HTR-8/SVneo (cell line): ENCODE measurements around the gene CLBA1.

Source experiments
- DNase-seq: peaks from one replicate; pipeline ENCODE4 v3.0.0; 2011; ENCODE audit warnings: low spot score, mixed read lengths; ENCODE audit not compliant: insufficient read length
- FAIRE-seq: peaks from 2 replicates; lab custom pipeline; 2011; peaks lifted over from hg19 to GRCh38; lab: Jason Lieb, UNC

Gene CLBA1

GRCh38 chr14:104996483-104996882 lies 10.9 kb downstream of the CLBA1 start:
- DNase-seq (no peak), FAIRE-seq (no peak)

DNA sequence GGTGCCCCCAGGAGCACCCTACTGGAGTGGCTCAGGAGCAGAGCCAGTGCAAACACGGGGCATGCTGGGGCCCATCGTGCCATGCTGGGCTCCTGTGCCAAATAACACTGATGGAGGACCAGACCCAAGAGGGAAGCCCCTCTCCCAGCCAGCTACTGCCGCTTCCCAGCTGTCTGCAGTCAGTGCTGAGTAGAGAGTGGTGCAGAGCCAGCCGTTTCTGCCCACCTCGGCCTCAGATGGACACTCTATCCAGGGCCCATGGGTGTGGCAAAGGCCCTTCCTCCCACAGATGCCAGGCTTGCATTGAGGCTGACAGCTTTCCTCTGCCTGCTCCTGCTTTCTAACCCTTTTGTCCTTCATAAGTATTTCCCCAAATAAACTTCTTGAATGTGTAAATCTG lies 13.2 kb downstream of the CLBA1 start:
- DNase-seq = no peak
- FAIRE-seq = no peak

DNA sequence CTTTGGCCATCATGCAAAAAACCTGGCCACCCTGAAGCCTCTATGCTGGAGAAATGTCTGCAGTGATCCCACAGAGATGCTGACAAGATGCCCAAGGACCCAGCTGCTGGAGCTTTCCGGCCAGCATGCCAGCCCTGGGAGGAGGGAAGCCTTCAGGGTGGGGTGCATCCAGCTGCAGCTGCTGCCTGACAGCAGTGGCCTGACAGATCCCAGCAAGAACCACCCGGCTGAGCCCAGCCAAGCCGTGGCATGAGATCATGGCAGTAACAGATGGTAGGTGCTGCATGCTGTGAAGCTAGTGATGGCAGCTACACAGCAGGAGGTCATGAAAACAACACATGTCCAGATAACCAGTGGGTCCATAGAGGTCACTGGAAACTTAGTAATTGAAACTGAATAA lies 13.8 kb downstream of the CLBA1 start:
- FAIRE-seq (no peak), DNase-seq (no peak)

DNA sequence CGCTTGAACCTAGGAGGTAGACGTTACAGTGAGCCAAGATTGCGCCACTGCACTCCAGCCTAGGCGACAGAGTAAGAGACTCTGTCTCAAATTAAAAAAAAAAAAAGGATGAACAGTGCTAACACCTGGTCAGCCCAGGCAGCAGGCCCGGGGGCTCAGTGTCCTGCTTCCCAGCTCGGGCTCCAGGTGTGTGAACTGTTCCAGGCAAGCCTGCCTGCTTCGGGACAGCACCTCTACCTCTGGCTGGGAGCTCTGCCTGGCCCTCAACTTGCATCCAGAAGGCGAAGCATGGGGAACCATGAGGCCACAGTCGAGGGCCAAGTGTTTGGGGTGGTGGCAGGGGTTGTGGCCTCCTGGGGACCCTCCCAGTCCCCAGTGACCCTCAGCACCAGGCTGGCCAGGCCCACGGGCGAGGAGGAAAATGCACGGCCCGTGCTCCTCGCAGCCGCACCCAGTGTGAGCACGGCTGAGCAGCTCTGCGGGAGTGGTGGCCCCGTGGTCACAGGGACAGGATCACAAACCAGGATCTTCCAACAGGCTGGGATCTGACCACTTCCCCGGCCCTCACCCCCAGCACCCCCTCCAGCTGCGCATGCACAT lies 19.8 kb downstream of the CLBA1 start:
- no peak for DNase-seq
- no peak for FAIRE-seq

- DNase-seq (no peak), FAIRE-seq (no peak)
Measured at GRCh38 chr14:105005929-105006830, 20.6 kb downstream of the CLBA1 start.

GRCh38 chr14:105006831-105007592 lies 21.4 kb downstream of the CLBA1 start:
- FAIRE-seq (no peak), DNase-seq (no peak)

- no peak for FAIRE-seq
Measured at GRCh38 chr14:105007593-105008264, 22.1 kb downstream of the CLBA1 start.

GRCh38 chr14:105010106-105010505 lies 24.5 kb downstream of the CLBA1 start:
- DNase-seq = no peak
- no peak for FAIRE-seq

More at GRCh38 chr14:105007593-105008264, 22.1 kb downstream of the CLBA1 start:
- DNase-seq = no peak

DNA sequence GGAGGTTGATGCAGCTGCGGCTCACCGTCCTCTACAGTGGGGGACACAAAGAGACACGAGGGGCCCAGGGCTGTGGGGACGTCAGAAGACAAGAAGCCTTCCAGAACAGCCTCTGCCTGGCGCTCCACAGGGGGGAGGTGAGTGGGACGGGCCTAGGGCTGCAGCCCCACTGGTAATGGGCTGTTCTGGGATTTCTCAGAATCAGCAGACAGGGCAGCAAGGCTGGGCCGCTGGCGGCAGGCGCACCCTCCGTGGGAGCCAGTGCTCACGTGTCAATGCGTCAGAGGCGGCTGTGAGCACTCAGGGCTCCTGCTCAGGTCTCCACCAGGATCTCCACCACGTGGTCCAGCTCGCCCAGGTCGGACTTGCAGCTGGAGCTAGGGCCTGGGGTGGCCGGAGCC lies 25.3 kb downstream of the CLBA1 start:
- FAIRE-seq (no peak), DNase-seq (no peak)

- DNase-seq (no peak), FAIRE-seq (no peak)
Measured at GRCh38 chr14:105011312-105011990, 25.9 kb downstream of the CLBA1 start.

DNA sequence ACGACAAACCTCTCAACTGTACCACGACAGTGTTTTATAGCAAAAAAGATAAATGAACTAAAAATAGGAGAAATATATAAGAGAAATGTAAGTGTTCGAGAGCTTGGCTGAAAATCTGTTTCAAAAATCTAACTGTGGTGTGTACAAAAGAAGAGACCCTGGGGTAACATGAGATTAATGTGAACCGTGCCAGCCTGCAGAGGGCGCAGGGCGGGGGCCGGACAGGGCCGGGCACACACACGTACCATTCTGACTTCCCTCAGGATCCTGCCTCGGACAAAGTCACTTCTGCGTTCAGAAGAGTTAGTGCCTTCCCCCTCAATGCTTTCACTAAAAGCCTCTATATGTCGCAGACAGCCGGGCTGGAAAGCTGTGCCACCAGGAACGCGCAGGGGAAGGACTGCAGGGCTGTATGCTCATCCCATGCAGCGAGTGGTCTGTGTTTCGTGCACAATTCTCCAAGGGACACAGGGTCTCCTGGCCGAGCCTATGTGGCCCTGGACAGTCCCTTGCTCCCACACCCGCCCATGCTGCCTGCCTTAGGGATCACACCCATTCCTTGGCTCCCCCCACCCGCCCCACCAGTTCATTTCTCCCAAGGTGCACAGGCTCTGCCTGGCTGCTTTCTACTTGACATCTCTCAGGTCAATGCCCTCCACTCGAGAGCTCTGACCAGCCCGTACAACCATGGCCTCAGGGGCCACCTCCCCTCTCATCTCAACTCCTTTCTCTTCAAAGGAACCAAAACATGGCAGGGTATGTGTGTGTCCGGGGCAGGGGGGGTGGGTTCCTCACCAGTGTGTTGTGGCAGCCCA lies 26.8 kb downstream of the CLBA1 start:
- DNase-seq (no peak), FAIRE-seq (no peak)

DNA sequence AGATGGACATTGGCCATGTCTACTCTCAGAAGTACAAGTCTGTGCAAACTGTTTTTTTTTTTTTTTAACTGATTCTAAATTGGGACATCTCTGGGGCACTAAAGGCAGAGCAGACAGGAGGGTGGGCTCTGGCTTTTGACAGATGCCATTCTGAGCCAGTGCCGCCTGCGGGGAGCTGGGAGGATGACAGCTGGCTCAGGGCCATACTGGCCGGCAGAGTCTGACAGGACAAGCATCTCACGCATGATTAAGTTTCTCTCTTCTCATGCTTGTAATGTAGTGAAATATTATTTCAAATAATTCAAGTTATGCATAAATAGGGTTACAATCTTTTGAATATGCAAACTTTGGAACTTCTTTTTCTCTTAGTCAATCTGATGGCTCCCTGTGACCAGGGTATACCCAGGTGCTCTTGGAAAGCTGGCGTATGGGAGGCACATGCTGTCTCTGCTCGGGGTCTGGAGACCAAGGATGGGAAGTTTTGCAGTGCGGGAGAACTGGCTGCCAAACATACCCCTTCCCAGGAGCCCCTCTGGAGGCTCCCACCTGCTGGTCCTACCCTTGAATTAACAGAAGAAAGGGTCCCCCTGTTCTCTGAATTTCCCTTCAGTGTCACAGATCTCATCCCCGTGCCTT lies 27.7 kb downstream of the CLBA1 start:
- DNase-seq (no peak), FAIRE-seq (no peak)

DNA sequence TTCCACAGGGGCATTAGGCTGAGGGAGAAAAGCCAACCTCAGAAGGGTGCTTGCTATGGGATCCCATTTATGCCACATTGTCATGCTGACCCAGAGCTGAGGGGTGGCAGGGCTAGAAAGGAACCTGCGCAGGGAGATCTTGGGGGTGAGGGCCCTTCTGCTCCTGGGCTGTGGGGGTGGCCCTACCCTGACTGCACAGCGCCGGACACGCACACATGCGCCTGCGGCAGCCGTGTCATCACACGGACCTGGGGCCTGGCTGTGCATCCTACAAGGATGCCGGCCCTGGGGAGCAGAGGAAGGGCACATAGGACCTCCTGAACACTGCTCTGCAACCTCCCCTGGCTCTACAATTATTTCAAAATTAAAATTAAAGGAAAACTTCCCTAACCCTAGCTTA lies 28.4 kb downstream of the CLBA1 start:
- no peak for DNase-seq
- FAIRE-seq = no peak

- FAIRE-seq (no peak), DNase-seq (no peak)
Measured at GRCh38 chr14:105014631-105015030, 29.0 kb downstream of the CLBA1 start.

DNA sequence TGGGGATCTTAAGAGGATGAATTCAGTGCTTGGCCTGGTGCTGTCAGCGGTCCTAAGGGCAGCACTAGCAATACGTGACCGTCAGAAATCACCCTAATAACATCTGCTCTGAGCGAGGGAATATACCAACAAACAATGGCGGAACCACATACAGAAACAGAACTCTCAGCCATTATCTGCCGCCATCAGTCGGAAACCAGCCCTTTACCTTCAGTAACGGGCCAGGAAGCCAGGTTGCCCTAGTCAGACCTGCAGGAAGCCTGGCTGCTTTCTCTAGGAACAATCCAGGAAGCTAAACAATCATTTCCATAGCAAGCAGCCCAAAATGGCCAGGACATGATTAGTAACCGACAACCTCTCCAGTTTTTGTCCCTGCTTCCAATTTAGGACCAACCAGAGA lies 29.7 kb downstream of the CLBA1 start:
- DNase-seq (no peak), FAIRE-seq (no peak)

- FAIRE-seq = no peak
Measured at GRCh38 chr14:105015905-105016304, 30.3 kb downstream of the CLBA1 start.

DNA sequence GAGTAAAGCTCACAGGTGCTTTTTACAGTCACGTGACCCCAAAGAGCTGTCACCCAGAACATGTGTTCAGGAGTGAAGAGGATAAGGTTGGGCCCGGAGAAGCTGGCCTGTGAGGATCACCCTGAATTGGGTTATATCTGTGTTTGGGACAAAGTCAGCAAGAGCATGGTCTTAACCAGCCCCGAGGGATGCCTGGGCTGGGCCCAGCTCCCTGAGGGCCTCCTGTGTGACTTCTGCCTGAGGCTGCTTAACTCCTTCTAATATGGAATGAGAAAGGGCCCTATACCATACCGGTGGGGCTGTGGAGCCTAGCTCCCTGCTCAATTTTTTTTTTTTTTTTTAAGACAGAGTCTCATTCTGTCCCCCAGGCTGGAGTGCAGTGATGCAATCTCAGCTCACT lies 32.8 kb downstream of the CLBA1 start:
- DNase-seq (no peak), FAIRE-seq (no peak)

More at GRCh38 chr14:105015905-105016304, 30.3 kb downstream of the CLBA1 start:
- DNase-seq = no peak
